HG03045 (cell line): Measurements from ENCODE around the gene SGTA.

ENCODE experiments used
- ATAC-seq: cut with Tn5 transposase; IDR thresholded peaks from one replicate; pipeline ENCODE4 v1.9.1; 2021; ENCODE audit warnings: mild to moderate bottlenecking, moderate library complexity; ENCODE audit not compliant: unreplicated experiment

Gene SGTA

DNA sequence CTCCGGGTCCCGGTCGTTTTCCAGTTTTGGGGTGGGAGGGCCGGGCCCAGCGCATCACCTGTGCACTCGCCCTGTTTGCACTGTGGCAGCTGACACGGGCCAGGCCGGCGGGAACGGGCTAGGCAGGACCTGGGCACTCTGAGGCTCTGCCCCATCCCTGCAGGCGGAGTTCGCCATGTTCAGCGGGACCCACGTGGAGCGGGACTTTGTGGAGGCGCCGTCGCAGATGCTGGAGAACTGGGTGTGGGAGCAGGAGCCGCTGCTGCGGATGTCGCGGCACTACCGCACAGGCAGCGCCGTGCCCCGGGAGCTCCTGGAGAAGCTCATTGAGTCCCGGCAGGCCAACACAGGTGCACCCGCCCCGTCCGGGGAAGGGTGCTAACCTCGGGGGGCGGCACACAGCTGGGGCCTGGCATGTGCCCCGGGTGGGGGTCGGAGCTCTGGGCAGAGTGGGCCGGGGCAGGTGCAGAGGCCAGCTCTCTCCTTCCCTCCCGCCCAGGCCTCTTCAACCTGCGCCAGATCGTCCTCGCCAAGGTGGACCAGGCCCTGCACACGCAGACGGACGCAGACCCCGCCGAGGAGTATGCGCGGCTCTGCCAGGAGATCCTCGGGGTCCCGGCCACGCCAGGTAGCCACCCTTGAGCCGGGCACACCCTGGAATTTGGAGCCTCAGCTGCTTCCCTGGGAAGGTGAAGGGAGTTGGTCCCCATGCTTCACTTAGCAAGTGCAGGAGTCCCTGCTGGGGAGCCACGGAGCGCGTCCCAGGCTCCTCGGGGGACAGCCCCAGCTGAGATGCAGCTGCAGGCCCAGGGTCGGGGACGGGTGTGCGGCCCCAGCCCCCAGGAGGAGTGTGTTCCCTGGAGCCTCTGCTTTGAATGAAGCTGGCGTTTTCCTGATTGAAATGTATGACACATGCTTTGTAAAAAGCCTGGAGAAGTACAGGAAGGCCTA, 27.3 kb upstream of the SGTA start:
- ATAC-seq, result no peak

DNA sequence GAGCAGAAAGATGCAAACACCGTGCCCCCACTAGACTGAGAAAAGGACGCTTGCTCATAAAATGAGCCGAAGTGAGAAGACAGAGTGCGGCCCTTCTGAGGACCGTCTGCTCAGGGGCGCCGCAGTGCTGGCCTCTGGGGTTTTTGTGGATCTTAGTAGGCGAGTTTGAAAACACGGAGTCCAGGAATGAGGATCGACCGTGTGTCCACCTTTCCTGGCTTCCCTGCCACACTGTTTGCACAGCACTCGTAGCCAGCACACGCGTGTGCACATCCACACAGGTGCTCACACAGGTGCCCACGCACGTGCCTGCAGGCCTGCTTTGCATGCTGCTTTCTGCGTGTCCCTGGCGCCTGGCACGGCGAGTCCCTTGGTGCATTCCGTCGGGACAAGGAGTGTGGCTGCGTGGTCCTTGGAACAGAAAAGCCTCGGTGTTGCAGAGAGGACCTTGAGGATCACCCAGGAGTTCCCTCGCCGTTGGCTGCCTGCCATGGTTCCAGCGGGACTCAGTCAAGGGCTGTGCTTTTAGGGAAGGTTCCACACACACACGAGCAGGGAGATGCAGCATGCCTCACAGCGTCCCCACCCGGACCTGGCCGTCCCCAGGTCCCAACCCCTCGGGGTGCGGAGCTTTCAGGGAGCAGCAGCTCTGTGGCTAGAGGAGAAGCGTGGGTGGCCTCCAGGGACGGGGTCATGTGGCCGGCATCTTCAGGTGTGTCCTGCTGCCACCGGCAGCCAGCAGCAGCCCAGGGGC, 26.5 kb upstream of the SGTA start:
- no peak for ATAC-seq

DNA sequence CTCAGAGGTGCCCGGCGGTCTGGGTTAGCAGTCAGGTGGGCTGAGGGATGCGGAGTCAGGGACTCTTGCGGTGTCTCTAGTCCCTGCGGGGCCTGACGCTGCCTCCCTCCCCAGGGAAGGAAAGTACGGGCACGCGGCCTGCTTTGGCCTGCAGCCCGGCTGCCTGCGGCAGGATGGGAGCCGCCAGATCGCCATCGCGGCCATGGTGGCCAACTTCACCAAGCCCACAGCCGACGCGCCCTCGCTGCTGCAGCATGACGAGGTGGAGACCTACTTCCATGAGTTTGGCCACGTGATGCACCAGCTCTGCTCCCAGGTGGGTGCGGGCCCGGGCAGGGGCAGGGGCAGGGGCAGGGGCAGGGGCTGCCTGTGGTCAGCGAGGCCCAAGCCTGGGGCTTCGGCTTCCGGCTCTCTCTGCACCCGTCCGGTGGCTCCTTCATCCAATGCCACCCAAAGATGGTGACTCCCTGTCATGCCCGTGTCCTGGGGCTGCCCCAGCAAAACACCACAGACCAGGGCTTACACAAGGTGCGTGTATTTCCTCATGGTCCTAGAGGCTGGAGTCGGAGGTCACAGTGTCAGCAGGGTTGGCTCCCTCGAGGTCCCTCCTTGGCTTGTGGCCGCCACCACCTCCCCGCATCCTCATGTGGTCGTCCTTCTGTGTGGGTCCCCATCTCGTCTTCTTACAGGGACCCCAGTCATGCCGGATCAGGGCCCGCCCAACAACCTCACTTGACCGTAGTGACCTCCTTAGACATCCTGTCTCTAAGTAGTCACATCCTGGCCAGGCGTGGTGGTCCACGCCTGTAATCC, 25.3 kb upstream of the SGTA start:
- no peak for ATAC-seq

DNA sequence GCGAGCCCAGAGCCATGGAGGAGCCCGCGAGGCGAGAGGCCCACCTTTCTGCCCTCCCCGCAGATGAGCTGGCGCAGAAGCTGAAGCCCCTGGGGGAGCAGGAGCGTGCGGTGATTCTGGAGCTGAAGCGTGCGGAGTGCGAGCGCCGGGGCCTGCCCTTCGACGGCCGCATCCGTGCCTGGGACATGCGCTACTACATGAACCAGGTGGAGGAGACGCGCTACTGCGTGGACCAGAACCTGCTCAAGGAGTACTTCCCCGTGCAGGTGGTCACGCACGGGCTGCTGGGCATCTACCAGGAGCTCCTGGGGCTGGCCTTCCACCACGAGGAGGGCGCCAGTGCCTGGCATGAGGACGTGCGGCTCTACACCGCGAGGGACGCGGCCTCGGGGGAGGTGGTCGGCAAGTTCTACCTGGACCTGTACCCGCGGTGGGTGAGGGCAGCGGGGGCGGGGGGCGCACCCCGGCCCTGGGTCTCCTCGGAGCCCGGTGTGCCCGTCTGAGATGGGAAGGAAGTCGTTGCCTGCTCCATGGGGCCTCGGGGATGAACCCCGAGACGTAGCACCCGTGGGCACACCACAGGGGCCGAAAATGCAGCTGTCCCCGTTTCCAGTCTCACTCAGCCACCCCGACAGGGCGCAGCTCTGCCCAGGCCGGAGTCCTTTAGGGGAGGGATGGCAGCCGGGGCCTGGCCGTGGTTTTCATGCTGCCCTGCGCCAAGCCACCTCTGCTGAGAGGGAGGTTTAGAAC, 24.5 kb upstream of the SGTA start:
- ATAC-seq, result no peak

DNA sequence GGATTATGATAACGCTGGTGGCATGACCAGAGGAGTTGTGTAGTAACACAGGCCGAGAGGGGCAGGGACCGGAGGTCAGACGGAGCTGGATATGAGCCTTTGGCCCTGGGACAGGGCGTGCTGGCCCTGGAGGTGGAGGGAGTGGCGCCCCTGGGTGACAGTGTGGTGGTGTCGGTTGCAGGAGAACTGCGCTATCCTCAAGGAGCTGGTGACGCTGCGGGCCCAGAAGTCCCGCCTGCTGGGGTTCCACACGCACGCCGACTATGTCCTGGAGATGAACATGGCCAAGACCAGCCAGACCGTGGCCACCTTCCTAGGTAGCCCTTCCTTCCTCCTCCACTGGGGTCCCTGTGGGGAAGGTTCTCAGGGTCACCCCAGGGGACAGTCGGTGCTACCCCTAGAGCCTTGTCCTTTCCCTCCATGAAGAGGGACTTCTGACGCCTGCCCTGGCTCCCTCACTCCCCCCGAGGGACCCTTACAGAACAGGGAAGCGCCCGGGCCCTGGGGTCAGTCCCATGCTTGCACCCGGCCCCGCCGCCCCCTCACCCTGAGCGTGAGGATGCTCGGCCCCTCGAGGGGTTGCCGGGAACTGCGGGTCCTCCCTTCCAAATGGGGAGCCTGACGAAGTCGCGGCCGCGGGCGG, 23.8 kb upstream of the SGTA start:
- no peak for ATAC-seq

DNA sequence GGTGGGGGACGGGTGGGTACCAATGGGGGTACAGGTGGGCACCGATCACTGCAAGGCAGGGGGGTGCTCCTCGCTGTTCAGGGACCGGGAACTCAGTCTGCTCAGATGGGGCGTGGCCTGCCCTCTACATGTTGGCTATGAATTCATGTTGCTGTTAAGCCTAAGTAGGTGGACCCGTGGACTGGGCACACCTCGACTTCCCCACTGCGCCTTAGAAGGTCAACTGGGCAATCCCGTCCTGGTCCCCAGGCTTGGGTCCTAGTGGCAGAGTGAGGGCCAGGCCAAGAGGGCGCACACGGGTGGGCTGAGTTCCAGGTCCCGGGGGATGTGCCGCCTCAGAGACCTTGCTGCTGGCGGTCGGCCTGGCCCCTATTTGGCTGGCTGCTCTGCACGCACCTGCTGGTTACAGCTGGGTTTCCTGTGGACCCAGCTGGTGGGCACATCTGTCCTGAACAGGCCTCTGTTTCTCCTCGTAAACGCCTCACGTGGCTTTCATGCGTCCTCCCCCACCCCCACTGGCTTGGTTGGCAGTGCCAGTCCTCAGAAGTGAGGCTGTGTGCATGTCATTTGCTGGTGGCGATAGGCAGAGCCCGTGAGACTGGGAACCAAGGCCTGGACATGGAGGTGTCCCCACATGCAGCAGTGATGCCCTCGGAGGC, 23.0 kb upstream of the SGTA start:
- no peak for ATAC-seq

DNA sequence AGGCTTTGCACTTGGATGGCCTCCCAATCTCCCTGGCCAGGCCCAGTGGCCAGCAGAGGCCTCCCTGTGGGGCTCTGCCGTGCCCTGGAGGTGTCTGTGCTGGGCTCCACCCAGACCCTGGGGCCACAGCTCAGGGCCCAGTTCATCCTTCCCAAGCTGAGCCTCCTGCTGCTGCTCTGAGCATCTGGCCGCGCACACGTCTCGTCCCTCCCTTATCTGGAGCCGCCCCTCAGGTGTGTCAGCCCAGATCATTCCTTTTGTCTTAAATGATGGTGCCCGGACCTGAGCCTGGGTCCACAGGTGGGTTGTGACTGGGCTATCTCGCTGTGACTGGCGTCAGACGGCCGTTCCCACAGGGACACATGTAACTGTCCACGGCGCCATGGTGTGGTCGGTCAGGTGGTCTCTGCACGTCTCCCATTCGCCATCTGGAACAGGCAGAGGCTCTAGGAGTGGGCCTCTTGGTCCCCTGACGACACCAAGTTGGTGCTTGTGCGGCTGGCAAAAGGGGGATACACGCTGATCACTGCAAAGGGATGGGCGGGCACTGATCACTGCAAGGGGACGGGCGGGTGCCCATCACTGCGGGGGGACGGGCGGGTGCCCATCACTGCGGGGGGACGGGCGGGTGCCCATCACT, 22.3 kb upstream of the SGTA start:
- no peak for ATAC-seq

DNA sequence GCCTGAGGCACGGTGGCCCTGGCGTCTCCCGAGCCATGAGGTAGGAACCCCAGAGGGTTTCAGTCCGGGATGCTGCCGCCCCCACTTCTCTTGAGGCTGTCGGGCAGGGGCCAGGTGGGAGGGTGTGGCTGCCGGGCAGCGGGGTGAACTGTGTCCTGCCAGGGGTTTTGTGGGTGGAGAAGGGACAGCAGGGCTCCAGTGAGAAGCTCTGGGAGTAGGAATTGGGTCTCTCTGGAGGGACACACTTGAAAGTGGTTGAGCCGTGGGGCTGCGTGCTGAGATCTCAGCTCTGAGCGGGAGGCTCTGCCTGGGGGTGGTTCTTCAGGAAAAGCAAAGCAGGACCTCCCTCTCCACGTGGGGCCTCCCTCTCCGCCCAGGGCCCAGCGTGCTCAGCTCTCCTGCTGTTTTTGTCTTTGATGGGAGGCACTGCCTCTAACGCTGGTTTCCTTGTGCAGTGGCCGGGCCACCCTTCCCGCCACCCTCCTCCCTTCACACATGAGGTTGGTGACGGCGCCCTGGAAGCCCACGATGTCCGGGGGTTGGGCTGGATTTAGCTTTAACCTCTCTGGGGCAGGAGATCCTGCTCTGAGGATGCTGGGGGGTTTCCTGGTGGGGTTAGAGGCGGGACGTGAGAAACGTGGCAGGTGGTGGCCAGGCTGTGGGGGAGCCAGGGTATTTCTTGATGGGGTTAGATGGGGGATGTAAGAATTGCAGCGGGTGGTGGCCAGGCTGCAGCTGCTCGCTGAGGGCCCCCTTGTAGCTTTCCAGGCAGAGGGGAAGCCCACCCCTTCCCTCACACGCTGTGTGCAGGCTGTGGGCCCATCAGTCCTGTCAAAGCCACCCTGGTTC, 21.3 kb upstream of the SGTA start:
- ATAC-seq, result no peak

DNA sequence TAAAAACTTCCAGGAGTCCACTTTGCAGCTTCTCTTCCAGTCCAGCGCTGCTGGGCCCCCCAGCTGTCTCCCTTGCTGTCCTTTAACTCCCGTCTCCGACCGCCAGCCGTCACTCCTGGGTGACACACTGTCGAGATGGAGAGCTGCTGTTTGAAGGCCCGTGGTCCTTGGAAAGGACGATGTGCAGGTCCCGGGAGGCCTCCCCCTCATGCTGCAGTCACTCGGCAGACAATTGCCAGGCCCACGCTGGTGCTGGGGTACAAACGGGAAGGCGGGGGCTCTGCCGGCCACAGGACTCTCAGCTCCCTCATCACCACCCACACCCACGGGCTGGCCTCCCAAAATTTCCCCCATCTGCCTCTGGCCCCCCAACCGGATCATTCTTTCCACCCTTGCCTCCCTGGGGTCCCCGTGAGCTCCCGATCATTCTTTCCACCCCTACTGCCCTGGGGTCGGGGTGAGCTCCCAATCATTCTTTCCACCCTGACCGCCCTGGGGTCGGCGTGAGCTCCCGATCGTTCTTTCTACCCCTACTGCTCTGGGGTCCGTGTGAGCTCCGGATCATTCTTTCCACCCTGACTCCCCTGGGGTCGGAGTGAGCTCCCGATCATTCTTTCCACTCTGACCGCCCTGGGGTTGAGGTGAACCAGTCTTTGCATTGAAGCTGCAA, 20.5 kb upstream of the SGTA start:
- ATAC-seq, result no peak

DNA sequence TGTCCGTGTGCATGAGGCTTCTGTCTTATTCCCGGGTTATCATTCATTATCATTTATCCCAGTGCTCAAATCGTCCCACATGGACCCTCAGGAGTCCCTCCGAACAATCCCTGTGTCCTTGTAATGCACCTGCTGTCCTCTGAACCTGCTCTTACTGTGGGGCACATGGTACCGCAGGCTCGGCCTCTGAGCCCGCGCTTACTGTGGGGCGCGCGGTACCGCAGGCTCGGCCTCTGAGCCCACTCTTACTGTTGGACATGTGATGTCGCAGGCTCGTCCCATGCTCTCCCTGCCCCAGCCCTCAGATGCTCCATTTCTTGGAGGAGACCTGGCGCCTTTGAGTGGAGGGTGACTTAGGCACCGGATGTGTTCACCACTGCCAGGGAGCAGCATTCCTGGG, 19.8 kb upstream of the SGTA start:
- no peak for ATAC-seq

DNA sequence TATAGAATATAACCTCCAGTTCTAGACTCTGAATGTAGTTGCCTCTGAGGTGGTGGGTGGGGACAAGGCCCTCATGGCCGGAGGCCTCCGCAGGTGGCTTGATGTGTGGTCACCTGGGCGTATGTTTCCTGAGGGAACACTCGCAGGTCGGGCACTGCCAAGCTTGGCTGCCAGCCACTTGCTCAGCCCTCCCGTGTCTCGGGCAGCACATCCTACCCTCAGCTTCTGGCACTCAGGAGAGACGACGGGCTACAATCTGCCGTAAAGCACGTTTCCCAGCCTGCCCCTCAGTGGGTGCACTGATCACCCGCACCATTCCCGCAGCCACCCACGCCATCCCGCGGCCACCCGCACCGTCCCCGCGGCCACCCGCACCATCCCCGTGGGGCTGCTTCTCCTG, 17.4 kb upstream of the SGTA start:
- ATAC-seq, result no peak

DNA sequence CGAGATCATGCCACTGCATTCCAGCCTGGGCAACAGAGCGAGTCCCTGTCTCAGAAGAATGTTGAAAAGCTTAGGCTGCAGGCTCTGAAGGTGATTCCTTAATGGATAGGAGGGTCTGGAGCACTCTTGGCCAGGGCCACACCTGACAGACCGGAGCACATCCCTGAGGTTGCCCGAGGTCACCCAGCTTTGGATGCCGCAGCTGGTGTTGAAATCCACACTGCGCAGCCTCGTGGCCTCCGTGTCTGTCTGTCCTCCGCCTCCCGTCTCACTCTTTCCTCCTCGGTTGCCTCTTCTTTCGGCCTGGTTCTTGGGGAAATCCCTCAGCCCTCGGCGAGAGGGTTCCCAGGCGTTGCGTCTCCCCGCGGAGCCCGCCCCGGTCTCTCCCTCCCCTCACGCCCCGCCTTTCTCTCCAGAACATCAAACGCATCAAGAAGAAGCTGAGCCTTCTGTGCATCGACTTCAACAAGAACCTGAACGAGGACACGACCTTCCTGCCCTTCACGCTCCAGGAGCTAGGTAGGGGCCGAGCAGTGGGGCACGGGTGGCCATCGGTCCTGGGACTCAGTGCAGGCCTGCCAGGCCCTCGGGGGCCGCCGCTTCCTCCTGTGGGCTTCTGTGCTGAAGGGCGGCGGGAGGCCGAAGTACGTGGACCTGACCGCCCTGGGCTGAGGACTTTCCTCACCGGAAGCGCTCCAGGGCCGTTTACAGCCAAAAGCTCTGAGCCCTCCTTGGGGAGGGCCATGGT, 16.4 kb upstream of the SGTA start:
- no peak for ATAC-seq

DNA sequence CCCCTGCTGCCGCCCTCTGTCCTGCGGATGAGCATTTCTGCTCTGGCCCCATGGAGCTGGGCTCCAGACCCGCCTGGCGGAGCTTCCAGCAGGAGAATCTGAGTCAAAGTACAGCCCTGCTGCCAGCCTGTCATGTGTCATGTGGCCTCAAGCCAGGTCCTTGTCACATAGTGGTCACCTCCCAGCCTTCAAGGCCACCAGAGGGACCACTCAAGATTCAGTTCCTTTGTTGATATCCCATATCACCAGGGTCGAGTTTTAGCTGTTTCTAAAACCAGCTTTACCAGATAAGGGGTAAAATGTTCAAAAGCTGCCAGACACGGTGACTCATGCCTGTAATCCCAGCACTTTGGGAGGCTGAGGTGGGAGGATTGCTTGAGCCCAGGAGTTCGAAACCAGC, 15.7 kb upstream of the SGTA start:
- no peak for ATAC-seq

DNA sequence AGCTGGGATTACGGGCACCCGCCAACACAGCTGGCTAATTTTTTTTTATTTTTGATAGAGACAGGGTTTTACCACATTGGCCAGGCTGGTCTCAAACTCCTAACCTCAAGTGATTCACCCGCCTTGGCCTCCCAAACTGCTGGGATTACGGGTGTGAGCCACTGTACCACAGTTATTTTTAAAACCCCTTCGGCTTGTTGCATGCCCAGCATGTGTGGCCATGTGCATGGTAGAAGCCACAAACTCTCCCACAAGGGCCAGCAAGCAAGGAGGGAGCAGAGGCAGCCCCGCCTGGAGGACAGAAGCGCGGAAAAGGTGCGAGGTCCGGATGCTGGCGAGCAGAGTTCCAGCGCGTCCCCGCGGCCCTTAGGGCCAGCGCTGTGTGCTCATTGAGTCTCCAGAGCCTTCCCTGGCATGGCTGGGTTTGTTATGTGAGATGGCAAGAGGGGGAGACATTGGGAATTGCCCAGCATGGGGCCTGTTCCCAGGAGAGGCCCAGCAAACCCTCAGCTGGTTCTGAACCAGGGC, 15.1 kb upstream of the SGTA start:
- no peak for ATAC-seq

DNA sequence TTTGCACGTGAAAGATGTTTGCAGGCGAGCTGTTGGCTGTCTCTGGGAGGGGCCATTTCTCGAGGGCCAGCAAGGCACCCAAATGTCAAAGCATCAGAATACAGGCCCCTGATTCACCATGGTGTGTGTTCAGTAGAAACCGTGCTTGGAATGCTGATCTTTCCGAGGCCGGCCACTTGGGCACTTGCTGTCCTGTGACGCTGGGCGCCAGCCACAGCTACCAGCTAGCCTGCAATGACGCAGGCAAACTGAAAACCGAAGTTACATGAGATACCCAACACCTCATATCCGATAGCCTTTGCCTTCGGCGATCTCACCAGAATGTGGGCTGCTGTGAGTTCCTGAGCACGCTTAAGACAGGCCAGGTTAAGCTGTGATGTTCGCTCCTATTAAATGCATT, 14.2 kb upstream of the SGTA start:
- ATAC-seq, result no peak

DNA sequence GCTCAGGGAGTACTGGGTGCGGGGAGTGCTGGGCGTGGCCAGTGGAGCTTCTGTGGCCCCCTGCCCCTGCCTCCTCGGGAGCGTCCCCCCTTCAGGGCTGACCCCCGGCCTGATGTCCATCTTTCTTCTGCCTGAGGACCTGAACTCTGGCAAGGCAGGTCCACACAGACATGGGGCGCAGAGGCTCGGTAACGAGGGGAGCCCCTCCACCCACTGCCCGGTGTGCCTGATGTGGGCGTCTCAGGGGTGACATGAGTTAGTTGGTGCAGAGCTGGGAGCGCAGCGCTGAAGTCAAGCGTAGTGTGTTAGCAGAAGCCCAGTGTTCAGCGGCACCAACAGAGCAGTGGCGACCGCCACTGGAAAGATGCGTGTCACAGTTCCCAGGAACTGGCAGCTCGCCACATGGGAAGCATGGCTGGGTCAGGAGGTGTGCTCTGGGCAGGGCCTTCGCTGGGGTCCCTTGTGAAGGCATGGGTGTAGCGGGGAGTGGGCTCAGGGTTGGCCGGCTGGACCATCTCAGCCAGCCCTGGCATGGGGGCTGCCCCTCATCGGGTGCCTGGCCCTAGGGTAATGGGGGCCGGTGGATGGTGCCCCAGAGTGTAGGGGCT, 13.7 kb upstream of the SGTA start:
- no peak for ATAC-seq
